CD4-positive, alpha-beta memory T cell (primary cell): ENCODE results near the gene SRC. TPM values are rescaled to one million over a fixed set of nuclear protein-coding genes. Genes with fewer than 3 reads are reported as not detected.

Experiments
- CTCF ChIA-PET: fragments of 350-600 bp; sonication (Branson Sonifier 250); formaldehyde crosslinking; loops from one replicate; lab custom pipeline; 2021; ENCODE audit warnings: inconsistent platforms; ENCODE audit not compliant: partially characterized antibody; lab: Charles Lee
- POLR2A ChIA-PET: fragments of 350-600 bp; sonication (Branson Sonifier 250); formaldehyde crosslinking; loops from one replicate; lab custom pipeline; 2021; ENCODE audit not compliant: partially characterized antibody; lab: Charles Lee
- DNase-seq, 5 donors: peaks; one replicate each; pipeline versions ENCODE4 v3.0.0 to v3.0.0-alpha.2; 2020 to 2022; ENCODE audit warnings: mixed read lengths in 1 of 5
- H3K27ac ChIP-seq: one replicate; pipeline ENCODE4 v1.7.0; 2013; ENCODE audit warnings: low read depth, low read length
- H3K27me3 ChIP-seq: 2 replicates; pipeline ENCODE4 v1.7.0; 2013; ENCODE audit warnings: mild to moderate bottlenecking, low read length, moderate library complexity; ENCODE audit not compliant: insufficient read depth
- H3K36me3 ChIP-seq: 2 replicates; pipeline ENCODE4 v1.7.0; 2013; ENCODE audit warnings: mild to moderate bottlenecking, low read length, moderate library complexity; ENCODE audit not compliant: insufficient read depth
- H3K4me1 ChIP-seq: 2 replicates; pipeline ENCODE4 v1.7.0; 2013; ENCODE audit warnings: mild to moderate bottlenecking, low read length, moderate library complexity; ENCODE audit not compliant: insufficient read depth
- H3K4me3 ChIP-seq, 2 donors: one replicate each; pipeline ENCODE4 v1.7.0; 2013; ENCODE audit warnings: low read length in 2 of 2, mild to moderate bottlenecking in 1 of 2
- H3K9me3 ChIP-seq, 2 donors: one replicate each; pipeline ENCODE4 v1.7.0; 2013; ENCODE audit warnings: low read length in 2 of 2, control low read depth in 1 of 2; ENCODE audit not compliant: control insufficient read depth in 1 of 2
- H3K27ac Mint-ChIP-seq, 7 donors: one replicate each; pipeline ENCODE4 v1.8.0; 2020 to 2021; ENCODE audit warnings: mixed read lengths in 7 of 7, mild to moderate bottlenecking in 6 of 7, inconsistent platforms in 3 of 7, moderate library complexity in 3 of 7
- H3K27me3 Mint-ChIP-seq, 2 donors: one replicate each; pipeline ENCODE4 v1.8.0; 2020 to 2021; ENCODE audit warnings: mixed read lengths in 2 of 2
- H3K36me3 Mint-ChIP-seq, 2 donors: one replicate each; pipeline ENCODE4 v1.8.0; 2020 to 2021; ENCODE audit warnings: mixed read lengths in 2 of 2, inconsistent platforms in 1 of 2, mild to moderate bottlenecking in 1 of 2
- H3K4me1 Mint-ChIP-seq, 4 donors: one replicate each; pipeline ENCODE4 v1.8.0; 2020 to 2021; ENCODE audit warnings: mixed read lengths in 4 of 4, mild to moderate bottlenecking in 1 of 4
- H3K4me3 Mint-ChIP-seq, 8 donors: one replicate each; pipeline ENCODE4 v1.8.0; 2020 to 2021; ENCODE audit warnings: mixed read lengths in 8 of 8, mild to moderate bottlenecking in 7 of 8, moderate library complexity in 6 of 8, inconsistent platforms in 3 of 8
- H3K9me3 Mint-ChIP-seq, 8 donors: one replicate each; pipeline ENCODE4 v1.8.0; 2020 to 2021; ENCODE audit warnings: mixed read lengths in 8 of 8, mild to moderate bottlenecking in 5 of 8, inconsistent platforms in 3 of 8, moderate library complexity in 1 of 8
- intact Hi-C: fragments of 100-400 bp; cut with micrococcal nuclease; formaldehyde crosslinking; loops from one replicate; pipeline ENCODE4 v1.15.1; 2023
- polyA plus RNA-seq, 2 donors: library from polyadenylated mRNA; unstranded; fragments of 300-500 nt; fragmentation: Illumina TruSeq; gene quantifications; one replicate each; pipeline ENCODE4 v1.2.3, GENCODE V29; 2021
- total RNA-seq, 2 experiments: library from RNA; stranded (reverse); gene quantifications; one replicate each; pipeline ENCODE4 v1.2.3, GENCODE V29; 2021

SRC gene
- total and polyA plus RNA-seq, 4 experiments from 2014 or later = 0.32 to 4.5 (median 2.3) TPM

- H3K27me3 Mint-ChIP-seq = no peaks in the 10 kb centered on the region
- CTCF ChIA-PET = no interaction called here
- H3K36me3 Mint-ChIP-seq = no peaks in the 10 kb centered on the region
- H3K4me1 Mint-ChIP-seq = no peaks in the 10 kb centered on the region
- DNase-seq = peak in 1 of 5 donors; percentile 2
- POLR2A ChIA-PET = no interaction called here
- no peaks in the 10 kb centered on the region for H3K9me3 ChIP-seq
- no peaks in the 10 kb centered on the region for H3K9me3 Mint-ChIP-seq
- H3K4me1 ChIP-seq = no peaks in the 10 kb centered on the region
- no peak overlapping the region for H3K27ac ChIP-seq
- H3K27ac Mint-ChIP-seq = no peak overlapping the region
- intact Hi-C loops = no loop called here
- no peak overlapping the region for H3K4me3 ChIP-seq
- H3K4me3 Mint-ChIP-seq = no peak overlapping the region
- no peaks in the 10 kb centered on the region for H3K36me3 ChIP-seq
- H3K27me3 ChIP-seq = no peaks in the 10 kb centered on the region
Observed at GRCh38 chr20:37397954-37398749, 52.2 kb downstream of the SRC start.

GRCh38 chr20:37398750-37399621 is 53.0 kb downstream of the SRC start:
- peak in 1 of 5 donors; percentile 9 for DNase-seq
- H3K27me3 Mint-ChIP-seq = no peaks in the 10 kb centered on the region
- Histone ChIP-seq H3K27ac (no peak overlapping the region), H3K36me3 (no peaks in the 10 kb centered on the region), H3K4me3 (no peak overlapping the region), H3K9me3 (no peaks in the 10 kb centered on the region), H3K27me3 (no peaks in the 10 kb centered on the region), H3K4me1 (no peaks in the 10 kb centered on the region)
- no peak overlapping the region for H3K27ac Mint-ChIP-seq
- ChIA-PET POLR2A (no interaction called here), CTCF (no interaction called here)
- H3K4me1 Mint-ChIP-seq = no peaks in the 10 kb centered on the region
- no peaks in the 10 kb centered on the region for H3K36me3 Mint-ChIP-seq
- intact Hi-C loops = no loop called here
- no peaks in the 10 kb centered on the region for H3K9me3 Mint-ChIP-seq
- no peak overlapping the region for H3K4me3 Mint-ChIP-seq

- Histone ChIP-seq H3K27ac (no peak overlapping the region), H3K4me3 (no peak overlapping the region), H3K9me3 (no peaks in the 10 kb centered on the region), H3K27me3 (peaks cover 2% of the 10 kb centered on the region), H3K4me1 (peaks cover 6% of the 10 kb centered on the region), H3K36me3 (no peaks in the 10 kb centered on the region)
- H3K36me3 Mint-ChIP-seq = no peaks in the 10 kb centered on the region
- peaks cover 3 to 12% (median 6%) of the 10 kb centered on the region in 4 donors for H3K4me1 Mint-ChIP-seq
- no peak overlapping the region for H3K4me3 Mint-ChIP-seq
- ChIA-PET CTCF (no interaction called here), POLR2A (no interaction called here)
- peak overlapping the region in 1 of 7 donors; percentile 84 for H3K27ac Mint-ChIP-seq
- no peaks in the 10 kb centered on the region for H3K9me3 Mint-ChIP-seq
- intact Hi-C loops = no loop called here
- no peak for DNase-seq
- H3K27me3 Mint-ChIP-seq = no peaks in the 10 kb centered on the region
Observed at GRCh38 chr20:37401282-37401929, 55.5 kb downstream of the SRC start.

GRCh38 chr20:37401930-37402675 is 56.2 kb downstream of the SRC start:
- intact Hi-C loops = no loop called here
- CTCF ChIA-PET = no interaction called here
- Mint-ChIP-seq H3K9me3 (no peaks in the 10 kb centered on the region), H3K27me3 (no peaks in the 10 kb centered on the region), H3K36me3 (no peaks in the 10 kb centered on the region), H3K27ac (peak overlapping the region in 2 of 7 donors; percentile 13 to 84), H3K4me1 (peaks cover 3 to 12% (median 9%) of the 10 kb centered on the region in 4 donors), H3K4me3 (no peak overlapping the region)
- Histone ChIP-seq H3K36me3 (no peaks in the 10 kb centered on the region), H3K27me3 (peaks cover 8% of the 10 kb centered on the region), H3K4me3 (no peak overlapping the region), H3K9me3 (no peaks in the 10 kb centered on the region), H3K4me1 (peaks cover 7% of the 10 kb centered on the region), H3K27ac (no peak overlapping the region)
- POLR2A ChIA-PET = no interaction called here
- no peak for DNase-seq

GRCh38 chr20:37403107-37404033 is 57.4 kb downstream of the SRC start:
- H3K36me3 ChIP-seq = no peaks in the 10 kb centered on the region
- H3K4me1 ChIP-seq = peaks cover 7% of the 10 kb centered on the region
- no peak overlapping the region for H3K4me3 ChIP-seq
- H3K27ac ChIP-seq = no peak overlapping the region
- Mint-ChIP-seq H3K4me3 (no peak overlapping the region), H3K27me3 (peaks cover 4 to 11% of the 10 kb centered on the region in 2 donors), H3K36me3 (no peaks in the 10 kb centered on the region), H3K27ac (no peak overlapping the region), H3K4me1 (peaks cover 5 to 23% (median 12%) of the 10 kb centered on the region in 4 donors), H3K9me3 (no peaks in the 10 kb centered on the region)
- CTCF ChIA-PET = no interaction called here
- POLR2A ChIA-PET = no interaction called here
- peaks cover 8% of the 10 kb centered on the region for H3K27me3 ChIP-seq
- intact Hi-C loops = no loop called here
- no peak for DNase-seq
- H3K9me3 ChIP-seq = no peaks in the 10 kb centered on the region

- Histone ChIP-seq H3K4me3 (no peak overlapping the region), H3K27me3 (peaks cover 8% of the 10 kb centered on the region), H3K9me3 (no peaks in the 10 kb centered on the region), H3K36me3 (no peaks in the 10 kb centered on the region), H3K4me1 (peaks cover 7% of the 10 kb centered on the region), H3K27ac (no peak overlapping the region)
- ChIA-PET CTCF (no interaction called here), POLR2A (no interaction called here)
- Mint-ChIP-seq H3K4me3 (no peak overlapping the region), H3K27ac (no peak overlapping the region), H3K4me1 (peaks cover 5 to 30% (median 12%) of the 10 kb centered on the region in 4 donors), H3K36me3 (no peaks in the 10 kb centered on the region), H3K9me3 (no peaks in the 10 kb centered on the region), H3K27me3 (peaks cover 13 to 21% of the 10 kb centered on the region in 2 donors)
- DNase-seq = no peak
- intact Hi-C loops = no loop called here
Observed at GRCh38 chr20:37404461-37404890, 58.5 kb downstream of the SRC start.
